Stimulated activated CD8-positive, alpha-beta memory T cell treated with anti-CD3 and anti-CD28 coated beads, Interleukin-4, amount 100 ng/mL, for 48 hours (primary cell): ENCODE results near the gene GIMAP8.

ENCODE experiments used
- DNase-seq: peaks from one replicate; pipeline ENCODE4 v3.0.0-alpha.2; 2020

GIMAP8 gene

DNA sequence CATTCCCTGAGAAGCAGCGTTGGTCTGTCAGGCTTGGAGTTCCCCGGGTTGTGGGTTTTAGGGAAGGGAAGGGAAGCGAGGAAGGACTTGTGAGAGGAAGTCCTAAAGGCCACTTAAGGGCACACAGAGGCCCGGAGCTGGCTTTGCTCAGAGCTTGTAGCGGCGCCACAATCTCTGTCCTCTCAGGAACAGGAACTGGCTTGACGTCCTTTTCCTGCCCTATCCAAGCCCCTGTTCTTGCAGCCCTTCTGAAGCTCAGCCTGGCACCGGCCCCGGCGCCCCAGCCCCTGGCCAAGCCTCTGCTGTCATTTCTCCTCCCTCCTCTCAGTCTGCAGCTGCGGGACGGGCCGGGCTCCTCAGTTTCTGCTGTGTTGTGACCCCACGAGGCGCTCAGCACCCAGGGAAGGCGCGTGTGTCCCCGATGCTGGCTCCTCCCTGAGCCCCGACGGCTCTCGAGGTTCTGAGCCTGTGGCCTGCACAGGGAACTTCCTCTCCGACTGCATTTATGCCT, at the start of gene GIMAP8:
GIMAP8 (plus strand) TSS at position 140 of the 511 bp plus-strand sequence. CDS start 16,069 bp downstream, outside the sequence.
- peak; percentile 73 for DNase-seq

DNA sequence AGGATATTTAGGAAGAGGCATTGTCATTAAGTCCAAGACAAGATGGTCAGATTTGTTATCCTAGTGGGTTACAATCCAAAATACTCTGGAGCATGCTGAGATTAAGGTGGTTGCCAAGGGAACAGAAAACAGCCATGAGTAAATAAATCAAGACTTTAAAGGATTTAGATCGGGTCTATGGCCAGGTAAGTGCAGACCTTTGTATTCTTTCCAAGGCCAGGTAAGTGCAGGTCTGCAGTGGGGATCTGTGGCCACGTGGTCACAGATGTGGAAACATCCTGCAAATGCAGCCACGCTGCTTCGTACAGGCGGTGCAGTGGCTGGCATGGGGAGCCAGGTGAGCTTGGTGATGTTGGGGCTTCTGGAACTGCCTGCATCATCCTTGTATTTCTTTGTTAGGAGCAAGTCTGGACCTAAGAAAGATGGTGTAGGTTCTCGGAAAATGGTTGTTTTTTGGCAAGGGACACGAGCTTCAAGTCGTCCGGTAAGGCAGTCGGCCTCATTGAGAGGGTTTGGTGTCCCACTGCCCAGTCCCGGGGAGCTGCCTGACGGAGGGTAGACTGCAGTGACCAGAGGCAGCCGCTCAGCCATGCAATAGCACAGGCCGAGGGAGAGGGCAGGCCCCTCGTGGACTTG, 49.5 kb upstream of the GIMAP8 start:
- DNase-seq, result no peak

DNA sequence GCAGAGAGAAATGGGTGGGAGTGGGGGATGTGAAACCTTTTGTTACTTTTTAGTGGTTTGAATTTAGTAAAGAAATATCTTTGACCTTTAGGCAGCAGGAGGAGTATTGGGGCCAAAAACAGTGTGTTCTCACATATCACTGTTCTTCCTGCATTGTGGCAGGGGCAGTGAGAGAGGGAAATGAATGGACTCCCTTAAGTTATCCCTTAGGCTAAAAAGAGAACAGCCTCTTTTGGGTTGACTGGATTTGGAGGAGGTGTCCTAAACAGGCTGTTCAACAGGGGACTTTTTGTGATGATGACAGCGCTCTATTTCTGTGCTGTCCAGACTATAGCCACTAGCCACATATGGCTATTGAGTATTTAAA, 49.0 kb upstream of the GIMAP8 start:
- DNase-seq, result no peak

DNA sequence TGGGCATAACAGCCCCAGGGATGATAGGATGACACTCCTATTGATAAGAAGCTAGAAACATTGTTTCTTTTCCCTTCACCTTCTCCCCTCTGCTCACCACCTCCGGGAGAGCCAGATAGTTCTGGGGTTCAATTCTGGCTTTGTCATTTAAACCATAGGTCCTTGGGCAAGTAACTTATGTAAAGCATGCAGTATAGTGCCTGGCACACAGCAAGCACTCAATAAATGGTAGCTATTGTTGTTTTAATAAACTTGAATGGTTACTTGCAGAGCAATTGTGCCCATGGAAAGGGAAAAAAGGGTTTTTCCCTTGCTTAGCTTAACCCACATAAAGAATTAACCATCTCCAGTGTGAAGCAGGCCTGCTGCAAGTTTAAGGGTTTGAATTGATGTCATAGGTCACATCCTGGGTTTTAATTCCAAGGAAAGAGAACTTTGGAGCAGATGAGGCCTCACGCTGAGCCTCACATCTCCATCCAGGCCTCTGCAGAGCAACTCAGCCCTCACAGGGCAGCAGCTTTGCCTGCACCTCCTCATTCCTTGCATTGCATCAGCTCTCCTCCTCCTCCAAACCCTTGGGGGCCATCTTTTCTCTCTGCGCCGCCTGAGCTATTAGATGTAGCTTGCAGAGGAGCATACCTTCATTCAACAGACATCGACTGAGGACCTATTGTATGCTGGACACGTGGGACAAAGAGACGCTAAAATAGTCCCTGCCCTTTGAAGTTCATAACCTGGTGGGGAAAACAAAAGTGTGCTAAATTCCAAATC, 48.4 kb upstream of the GIMAP8 start:
- no peak for DNase-seq

DNA sequence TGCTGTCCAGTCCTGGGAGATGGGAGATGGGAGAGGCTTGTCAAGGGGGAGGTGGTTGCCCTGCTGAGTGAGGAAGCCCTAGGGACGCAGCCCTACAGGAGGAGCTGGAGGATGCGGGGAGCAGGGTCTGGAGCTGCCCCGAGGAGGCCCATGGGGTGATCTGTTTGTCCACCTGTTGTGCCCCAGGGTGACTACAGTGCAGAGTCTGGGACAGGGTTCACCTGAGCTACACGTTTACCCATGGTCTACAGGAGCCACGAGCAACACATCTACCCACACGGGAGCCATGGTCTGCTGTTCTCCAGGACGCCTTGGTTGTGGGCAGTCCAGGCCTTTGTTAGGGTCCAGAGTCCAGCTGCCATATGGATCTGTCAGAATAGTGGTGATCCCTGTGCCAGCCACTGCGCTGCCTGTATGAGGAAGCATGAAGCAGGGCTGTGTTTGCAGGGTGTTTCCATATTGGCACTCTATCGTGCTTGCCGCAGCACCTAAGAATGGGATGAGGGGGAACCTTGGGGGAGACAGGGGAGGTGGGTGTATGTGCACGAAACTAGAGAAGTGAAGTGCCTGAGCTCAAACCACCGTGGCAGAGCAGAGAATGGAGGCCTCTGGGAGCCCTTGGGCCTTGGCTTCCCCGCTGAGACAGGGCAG, 47.6 kb upstream of the GIMAP8 start:
- no peak for DNase-seq

DNA sequence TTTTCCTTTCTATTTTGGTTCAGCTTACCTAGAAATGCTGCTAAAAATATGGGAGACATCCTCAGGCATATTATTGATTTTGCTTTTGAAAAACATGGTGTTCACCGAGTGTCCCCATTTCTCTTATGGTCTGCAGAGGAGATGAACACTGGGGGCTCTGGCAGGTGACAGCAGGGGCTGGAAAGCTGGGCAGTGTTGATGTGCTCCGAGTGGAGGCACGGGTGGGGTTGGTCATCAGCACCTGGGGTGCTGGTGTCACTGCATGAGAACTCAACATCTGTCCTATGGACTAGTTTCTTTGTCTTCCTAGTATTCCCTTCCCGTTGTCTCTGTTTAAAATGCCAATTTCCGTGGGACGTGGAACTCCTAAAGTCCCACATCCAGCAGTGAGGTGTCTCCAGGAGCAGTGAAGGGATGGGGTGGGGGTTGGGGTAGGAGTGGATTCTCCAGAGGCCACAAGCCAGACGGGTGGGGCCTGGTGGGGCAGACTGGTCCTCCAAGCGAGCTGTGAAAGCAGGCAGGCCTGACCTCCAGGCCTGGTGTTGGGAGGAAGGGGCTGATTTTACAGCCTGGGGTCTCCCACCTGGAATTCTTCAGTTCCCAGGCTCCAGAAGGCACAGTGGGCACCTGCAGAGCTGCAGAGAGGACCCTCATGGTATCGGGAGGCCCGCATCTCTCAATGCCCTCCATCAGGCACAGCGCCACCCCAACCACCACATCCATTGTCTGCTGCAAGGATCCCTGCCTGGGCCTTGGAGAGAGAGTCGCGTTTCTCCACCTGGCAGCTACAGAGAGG, 46.9 kb upstream of the GIMAP8 start:
- no peak for DNase-seq

DNA sequence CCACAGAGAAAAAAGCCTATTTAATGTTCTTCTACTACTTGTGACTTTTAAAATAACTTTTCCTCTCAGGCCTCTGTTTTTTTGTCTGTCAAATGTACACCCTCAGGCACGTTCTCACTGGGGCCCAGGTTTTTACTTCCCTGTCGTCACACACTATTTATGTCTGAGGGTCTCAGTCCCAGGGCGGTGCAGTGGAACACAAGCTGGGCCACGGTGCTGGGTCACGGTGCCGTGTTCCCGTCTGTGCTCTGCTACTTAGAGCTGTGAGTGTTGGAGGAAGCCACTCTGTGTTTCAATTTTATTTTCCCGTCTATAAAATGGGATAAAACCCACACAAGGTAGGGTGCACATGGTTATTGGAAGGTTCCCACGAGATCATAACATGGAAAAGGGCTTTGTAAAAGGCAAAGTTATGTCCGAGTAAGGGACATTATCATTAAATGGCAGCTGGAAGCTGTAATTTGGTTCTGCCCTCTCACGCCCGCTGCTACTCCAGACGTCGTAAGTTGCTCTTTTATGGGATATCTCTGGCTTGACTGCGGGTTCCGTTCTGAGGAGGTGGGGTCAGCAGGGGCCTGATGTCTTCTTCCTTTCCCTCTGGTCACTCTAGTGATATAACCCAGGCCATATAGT, 46.1 kb upstream of the GIMAP8 start:
- DNase-seq, result no peak

DNA sequence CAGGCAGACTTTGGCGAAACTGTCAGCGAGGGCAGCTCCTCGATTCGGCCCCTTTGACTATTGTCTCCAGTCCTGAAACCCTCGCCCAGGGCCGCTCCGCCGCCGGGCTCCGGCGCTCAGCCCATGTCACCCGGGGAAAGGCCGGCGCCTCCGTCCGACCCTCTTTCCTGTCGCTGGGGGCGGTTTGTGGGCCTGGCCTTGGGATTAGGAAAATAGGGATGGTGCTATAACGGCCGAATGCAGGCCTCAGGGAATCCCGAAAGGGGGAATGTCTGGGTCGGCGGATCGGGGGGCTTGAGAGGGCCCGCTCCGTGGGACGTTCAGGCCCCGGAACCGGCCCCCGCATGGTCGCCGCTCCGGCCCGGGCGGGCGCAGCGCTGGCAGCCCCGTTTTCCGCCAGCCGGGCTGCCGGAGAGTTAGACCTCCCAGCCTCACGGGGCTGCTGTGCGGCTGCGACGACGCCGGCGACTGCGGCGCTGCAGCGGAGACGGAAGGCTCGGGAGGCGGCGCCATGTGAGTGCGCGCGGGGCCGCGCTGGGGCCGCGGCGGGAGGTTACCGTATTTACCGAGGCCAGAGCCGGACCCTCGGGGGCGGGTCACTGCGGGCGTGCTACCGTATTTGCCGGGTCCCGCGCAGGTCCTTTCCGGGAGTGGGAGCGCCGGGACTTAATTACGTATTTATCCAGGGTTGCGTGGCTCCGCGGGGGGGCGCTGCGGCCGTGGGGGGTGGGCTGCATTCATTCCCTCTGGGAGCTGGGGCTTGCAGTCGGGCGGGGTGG, 45.4 kb upstream of the GIMAP8 start:
- peak; percentile 84 for DNase-seq

DNA sequence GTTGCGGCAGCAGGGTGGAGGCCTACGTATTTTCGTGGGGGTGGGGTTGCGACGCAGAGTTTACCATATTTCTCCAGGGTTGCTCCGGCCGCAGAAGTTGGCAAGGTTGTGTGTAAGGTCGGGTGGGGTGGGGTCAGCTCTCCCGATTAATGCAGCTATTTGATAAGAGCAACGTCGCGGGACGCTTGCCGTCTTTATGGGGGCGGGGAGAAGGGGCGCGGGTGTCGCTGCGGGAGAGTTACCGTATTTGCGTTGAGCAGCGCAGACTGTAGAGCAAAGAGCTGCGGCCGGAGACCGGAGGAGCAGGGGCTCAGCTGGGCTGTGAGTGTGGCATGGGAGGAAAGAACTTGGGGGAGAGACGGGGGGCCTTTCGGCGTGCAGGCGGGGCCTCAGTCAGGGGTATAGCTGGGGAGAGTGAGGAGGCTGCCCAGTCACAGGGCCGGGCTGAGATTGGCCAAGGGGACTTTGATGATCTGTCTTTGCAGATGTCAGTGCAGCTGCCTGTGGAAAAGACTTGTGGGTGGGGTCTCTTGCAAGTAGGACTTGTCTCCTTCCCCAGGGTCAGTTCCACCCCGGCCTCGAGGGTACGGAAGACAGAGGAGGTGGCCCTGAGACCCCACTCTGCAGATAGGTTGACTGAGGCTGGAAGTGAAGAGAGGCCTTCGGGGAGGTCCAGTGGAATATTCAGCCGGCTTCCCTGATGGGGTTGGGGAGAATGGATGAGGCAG, 44.7 kb upstream of the GIMAP8 start:
- DNase-seq, result peak; percentile 64

DNA sequence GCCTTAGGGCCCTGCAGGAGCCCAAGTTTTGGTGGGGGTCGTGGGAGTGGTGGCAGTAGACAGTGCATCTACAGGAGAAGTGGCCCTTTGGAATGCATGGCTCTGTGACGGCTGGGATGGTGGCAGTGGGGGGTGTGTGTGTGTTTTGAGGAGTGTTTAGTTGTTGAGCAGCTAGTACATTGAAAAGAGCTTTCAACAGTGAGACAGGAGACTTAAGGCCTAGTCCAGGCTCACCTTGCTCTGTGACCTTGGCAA, 44.2 kb upstream of the GIMAP8 start:
- DNase-seq, result no peak

DNA sequence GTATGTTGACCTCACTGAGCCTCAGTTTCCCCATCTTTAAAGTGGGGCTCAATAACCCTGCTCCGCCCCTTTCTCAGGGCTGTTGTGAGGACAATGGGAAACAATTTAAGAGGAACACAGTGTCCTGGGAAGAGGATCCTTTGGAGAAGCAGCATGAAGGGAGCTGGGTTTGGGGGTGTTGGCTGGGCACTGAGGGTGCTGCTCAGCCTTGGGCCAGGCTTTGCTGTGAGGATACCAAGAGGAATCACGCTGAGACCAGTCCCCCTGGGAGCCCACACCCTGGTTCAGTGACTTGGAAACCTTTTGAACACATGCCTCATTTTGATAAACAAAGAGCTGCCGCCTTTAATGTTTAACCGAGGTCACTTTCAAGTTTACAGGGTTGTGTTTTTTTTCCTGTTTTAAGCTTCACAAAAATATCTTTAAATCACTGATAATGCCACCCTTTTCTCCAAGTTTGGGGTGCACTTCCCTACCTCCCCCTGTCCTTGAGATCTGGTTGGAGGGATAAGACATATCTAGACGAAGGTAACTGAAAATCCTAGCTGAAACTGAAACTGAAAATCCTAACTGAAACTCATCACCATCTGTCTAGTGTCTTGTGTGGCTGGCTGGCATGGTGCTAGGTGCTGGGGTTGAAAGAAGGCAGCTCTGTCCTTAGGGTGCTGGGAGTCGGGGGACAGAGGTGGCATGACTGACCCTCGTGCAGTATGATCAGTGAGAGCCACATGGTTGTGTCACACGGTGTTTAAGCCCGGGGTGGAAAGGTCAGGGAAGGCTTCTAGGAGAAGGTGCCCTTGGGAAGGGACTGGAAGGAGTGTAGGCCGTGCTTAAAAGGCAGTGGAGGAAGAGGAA, 43.6 kb upstream of the GIMAP8 start:
- peak; percentile 49 for DNase-seq

DNA sequence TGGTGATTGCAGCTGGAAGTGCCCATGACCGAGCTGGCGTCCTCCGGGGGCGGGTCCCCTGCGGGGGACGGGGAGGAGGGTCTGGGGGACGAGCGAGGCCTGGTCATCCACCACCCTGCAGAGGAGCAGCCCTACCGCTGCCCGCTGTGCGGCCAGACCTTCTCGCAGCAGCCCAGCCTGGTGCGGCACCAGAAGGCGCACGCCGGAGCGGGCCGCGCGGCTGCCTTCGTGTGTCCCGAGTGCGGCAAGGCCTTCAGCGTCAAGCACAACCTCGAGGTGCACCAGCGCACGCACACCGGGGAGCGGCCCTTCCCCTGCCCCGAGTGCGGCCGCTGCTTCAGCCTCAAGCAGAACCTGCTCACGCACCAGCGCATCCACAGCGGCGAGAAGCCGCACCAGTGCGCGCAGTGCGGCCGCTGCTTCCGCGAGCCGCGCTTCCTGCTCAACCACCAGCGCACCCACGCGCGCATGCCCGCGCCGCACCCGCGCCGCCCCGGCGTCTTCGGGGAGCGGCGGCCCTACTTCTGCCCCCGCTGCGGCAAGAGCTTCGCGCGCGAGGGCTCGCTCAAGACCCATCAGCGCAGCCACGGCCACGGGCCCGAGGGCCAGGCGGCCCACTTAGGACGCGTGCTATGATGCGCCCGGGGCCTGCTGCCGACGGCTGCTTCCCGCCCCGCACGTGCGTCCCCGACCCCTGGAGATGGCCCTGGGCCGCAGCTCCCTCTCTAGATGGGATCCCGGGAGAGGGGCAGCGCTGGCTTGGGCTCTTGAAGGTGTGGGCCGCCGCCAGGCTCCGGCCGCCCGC, 42.6 kb upstream of the GIMAP8 start:
- no peak for DNase-seq

DNA sequence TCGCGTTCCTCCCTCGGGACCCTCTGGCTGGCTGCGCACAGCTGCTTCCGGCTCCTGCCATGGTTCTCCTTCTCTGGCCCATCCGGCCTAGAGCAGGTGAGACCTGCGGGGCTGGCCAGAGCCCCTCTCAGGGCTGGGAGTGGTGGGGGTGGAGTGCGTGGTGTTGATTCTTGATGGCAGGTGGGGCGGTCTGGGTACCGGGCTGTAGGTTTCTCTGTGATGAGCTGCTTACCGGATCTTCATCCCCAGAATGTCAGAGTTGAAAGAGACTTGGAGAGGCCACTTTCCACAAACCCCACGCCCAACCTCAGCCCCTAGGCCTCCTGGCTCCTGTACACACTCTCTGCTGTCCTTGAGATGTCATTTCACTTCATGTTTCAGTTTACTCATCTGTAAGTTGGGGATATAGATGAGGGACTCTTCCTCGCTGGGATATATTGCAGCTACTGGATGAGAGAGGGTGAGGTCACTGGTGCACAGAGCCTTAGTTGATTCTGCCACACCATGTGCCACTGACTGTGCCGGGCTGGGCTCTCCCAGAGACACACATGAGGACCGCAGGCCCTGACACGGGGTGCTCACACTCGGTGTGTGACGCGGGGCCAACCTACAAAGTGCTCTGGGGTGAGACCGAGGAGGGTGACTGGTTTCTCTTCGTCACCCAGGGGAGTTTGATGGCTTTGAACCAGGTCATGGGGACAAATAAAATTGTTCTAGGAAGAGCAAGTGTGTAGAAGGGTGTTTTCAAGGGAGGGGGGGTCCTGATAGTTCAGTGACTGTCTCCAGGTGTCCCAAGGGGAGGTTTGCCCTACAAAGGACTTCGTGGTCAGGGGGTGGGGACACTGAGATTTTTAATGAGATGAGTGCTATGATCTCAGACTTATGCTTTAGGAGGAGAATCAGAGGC, 41.8 kb upstream of the GIMAP8 start:
- DNase-seq, result no peak

DNA sequence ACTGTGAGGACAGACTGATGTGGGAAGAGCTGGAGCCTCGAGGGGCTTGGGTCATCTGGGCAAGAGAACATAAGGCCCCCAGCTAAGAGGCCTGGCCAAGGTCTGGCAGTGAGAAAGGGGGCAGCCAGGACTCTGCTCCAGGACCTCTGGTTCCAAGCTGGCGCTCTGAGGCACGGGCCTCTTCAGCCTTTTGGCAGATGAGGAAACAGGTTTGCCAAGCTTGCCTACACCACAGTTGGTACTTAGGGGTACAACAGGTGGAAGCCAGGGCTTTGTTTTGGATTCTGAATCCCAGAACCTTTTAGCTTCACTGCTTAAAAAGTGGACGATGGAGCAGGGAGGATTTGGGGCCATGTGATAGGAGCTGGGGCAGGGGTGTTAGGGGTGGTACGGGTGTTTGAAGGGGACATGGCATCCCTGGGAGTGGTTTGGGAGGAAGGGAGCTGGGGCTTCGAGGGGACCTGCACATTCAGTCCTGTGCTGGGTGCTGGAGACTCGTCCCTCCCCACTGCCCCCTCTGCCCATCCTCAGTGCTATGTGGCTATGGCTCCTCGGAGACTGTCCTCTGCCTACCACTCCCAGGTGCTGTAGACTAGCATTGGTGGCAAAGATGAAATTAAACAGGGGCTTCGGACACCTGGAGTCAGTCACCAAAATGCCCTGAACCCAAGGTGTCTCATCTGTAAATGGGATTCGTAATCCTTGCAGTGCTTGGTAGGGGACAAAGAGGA, 41.0 kb upstream of the GIMAP8 start:
- DNase-seq, result no peak

DNA sequence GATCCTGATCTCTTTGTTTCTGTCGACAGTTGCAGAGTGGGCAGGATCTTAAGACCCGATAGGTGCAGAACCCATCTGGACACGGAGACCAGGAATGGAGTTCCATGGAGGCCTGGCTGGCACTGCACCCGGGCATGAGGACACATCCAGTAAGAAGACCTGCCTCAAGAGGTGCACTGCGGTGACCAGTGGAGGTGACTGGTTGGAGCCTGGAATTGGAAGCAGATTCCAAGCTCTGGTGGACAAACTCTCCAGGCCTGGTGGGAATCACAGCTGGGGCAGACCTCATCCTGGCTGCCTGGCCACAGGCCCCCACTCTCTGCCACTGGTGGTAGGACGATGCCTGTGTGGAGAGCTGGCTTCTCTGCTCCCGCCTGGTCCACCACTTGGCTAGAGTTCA, 40.3 kb upstream of the GIMAP8 start:
- no peak for DNase-seq

DNA sequence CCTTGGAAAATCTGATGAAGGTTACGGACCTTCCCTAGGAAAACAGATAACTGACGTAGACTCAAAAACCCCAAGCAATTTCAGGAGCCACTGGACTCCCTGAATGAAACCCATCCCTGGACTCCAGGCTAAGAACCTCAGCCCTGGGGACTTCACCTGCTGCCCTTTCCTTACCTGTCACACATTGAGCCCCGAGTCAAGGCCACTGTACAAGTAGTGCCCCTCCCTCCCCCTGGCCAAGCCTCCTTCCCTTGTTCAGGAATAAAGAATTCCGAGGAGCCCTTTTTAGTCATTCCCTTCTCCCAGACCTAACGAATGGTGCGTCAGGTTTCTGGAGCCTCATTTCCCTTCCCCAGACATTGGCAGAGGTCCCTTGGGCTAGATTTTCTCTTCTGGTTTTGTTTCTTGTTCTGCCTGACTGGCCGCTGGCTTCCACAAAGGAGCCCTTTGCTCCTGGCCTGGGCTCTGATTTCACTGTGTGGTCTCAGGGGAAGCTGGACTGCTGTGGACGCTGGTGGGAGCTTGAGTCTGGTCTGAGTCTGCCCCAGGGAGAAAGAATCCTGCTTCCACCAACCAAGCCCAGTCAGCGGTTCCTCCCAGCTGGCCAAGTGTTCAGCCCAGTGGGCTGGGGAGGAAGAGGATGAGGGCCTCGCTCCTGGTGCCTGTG, 39.6 kb upstream of the GIMAP8 start:
- DNase-seq, result no peak

DNA sequence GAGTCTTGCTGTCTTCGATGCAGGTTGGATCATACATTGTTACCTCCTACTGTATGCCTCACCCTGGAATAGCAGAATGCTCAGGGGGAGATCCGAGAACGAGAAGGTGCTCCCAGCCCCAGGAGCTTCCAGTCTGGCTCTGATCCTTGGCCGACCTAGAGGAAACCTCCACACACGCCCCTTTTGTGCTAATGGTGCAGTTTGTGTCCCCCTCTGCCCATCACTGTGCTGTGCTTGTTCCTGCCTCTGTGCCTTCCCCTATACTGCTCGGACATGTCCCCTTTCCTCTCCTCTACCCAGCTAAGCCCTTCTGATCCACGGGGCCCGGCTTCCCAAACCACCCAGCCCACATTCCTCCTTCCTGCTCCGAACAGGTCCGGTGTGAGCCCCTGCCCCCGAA, 38.8 kb upstream of the GIMAP8 start:
- no peak for DNase-seq
